ENCODE results near the gene HSF2BP.

Gene HSF2BP

GRCh38 chr21:43635436-43635835, 23.9 kb downstream of the HSF2BP start:
- POLR2A ChIA-PET, result no interaction called here
- CTCF ChIA-PET, result no interaction called here
- DNase-seq (ENCODE audit: extremely low spot score), result no peak
- TF ChIP-seq FOXM1 (IDR thresholded peaks at IDR 0.05; ENCODE audit: borderline replicate concordance) (no peak), FOXA1 (IDR thresholded peaks at IDR 0.05) (no peak), TARDBP (IDR thresholded peaks at IDR 0.05) (no peak), LEF1 (IDR thresholded peaks at IDR 0.05; ENCODE audit: borderline replicate concordance) (no peak), FOXK2 (IDR thresholded peaks at IDR 0.05) (no peak), HDGF (IDR thresholded peaks at IDR 0.05; ENCODE audit: borderline replicate concordance) (no peak), SP1 (IDR thresholded peaks at IDR 0.05) (no peak), CTBP1 (IDR thresholded peaks at IDR 0.05; ENCODE audit: borderline replicate concordance) (no peak), ELF4 (IDR thresholded peaks at IDR 0.05) (no peak), ARNT (IDR thresholded peaks at IDR 0.05) (no peak), L3MBTL2 (conservative IDR thresholded peaks at IDR 0.05) (no peak), NFRKB (IDR thresholded peaks at IDR 0.05) (no peak), ZNF384 (IDR thresholded peaks at IDR 0.05) (no peak), BHLHE40 (IDR thresholded peaks at IDR 0.05; ENCODE audit: borderline replicate concordance) (no peak), SUZ12 (IDR thresholded peaks at IDR 0.05) (no peak)
- TF ChIP-seq, protein P1, sequence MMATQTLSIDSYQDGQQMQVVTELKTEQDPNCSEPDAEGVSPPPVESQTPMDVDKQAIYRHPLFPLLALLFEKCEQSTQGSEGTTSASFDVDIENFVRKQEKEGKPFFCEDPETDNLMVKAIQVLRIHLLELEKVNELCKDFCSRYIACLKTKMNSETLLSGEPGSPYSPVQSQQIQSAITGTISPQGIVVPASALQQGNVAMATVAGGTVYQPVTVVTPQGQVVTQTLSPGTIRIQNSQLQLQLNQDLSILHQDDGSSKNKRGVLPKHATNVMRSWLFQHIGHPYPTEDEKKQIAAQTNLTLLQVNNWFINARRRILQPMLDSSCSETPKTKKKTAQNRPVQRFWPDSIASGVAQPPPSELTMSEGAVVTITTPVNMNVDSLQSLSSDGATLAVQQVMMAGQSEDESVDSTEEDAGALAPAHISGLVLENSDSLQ (IDR thresholded peaks at IDR 0.05), result no peak

DNA sequence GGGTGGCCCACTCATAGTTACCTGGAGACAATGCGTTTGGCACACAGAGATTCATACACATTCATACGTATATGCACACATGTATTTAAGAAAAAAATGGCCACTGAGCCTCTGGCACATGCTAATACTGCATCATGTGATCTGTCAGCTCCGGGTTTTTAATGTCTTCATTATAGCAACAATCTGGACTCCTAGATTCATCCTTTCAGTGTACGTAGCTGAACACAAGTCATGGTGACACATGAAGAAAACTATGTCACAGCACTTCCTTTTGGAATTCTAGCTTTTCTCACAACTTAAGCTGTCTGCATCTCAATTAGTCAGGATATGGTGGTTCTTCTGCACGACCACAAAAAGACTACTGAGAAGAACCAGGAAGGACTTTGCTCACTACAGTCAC, 24.7 kb downstream of the HSF2BP start:
- ChIA-PET CTCF (no interaction called here), POLR2A (no interaction called here)

GRCh38 chr21:43632373-43632905, 26.8 kb downstream of the HSF2BP start:
- CTCF ChIA-PET, result no interaction called here
- POLR2A ChIA-PET, result no interaction called here
- TF ChIP-seq SUZ12 (IDR thresholded peaks at IDR 0.05) (no peak), L3MBTL2 (conservative IDR thresholded peaks at IDR 0.05) (no peak), FOXA1 (IDR thresholded peaks at IDR 0.05) (no peak), FOXM1 (IDR thresholded peaks at IDR 0.05; ENCODE audit: borderline replicate concordance) (no peak), ZNF384 (IDR thresholded peaks at IDR 0.05) (no peak), HDGF (IDR thresholded peaks at IDR 0.05; ENCODE audit: borderline replicate concordance) (no peak), CTBP1 (IDR thresholded peaks at IDR 0.05; ENCODE audit: borderline replicate concordance) (no peak), NFRKB (IDR thresholded peaks at IDR 0.05) (no peak), ELF4 (IDR thresholded peaks at IDR 0.05) (no peak), ARNT (IDR thresholded peaks at IDR 0.05) (no peak)
- TF ChIP-seq, protein P1 (IDR thresholded peaks at IDR 0.05), result no peak
- DNase-seq (ENCODE audit: extremely low spot score), result no peak

More for the DNA sequence above, 24.7 kb downstream of the HSF2BP start:
- TF ChIP-seq FOXA1 (IDR thresholded peaks at IDR 0.05), result no peak
- TF ChIP-seq LEF1 (IDR thresholded peaks at IDR 0.05; ENCODE audit: borderline replicate concordance), result no peak
- TF ChIP-seq ARNT (IDR thresholded peaks at IDR 0.05), result no peak
- no peak for TF ChIP-seq SUZ12 (IDR thresholded peaks at IDR 0.05)
- TF ChIP-seq NFRKB (IDR thresholded peaks at IDR 0.05), result no peak
- no peak for TF ChIP-seq FOXM1 (IDR thresholded peaks at IDR 0.05; ENCODE audit: borderline replicate concordance)
- no peak for TF ChIP-seq HDGF (IDR thresholded peaks at IDR 0.05; ENCODE audit: borderline replicate concordance)
- TF ChIP-seq ELF4 (IDR thresholded peaks at IDR 0.05), result no peak
- no peak for TF ChIP-seq BHLHE40 (IDR thresholded peaks at IDR 0.05; ENCODE audit: borderline replicate concordance)
- no peak for TF ChIP-seq FOXK2 (IDR thresholded peaks at IDR 0.05)
- TF ChIP-seq, protein P1 (IDR thresholded peaks at IDR 0.05), result no peak
- TF ChIP-seq CTBP1 (IDR thresholded peaks at IDR 0.05; ENCODE audit: borderline replicate concordance), result no peak
- TF ChIP-seq ZNF384 (IDR thresholded peaks at IDR 0.05), result no peak
- TF ChIP-seq L3MBTL2 (conservative IDR thresholded peaks at IDR 0.05), result no peak
- TF ChIP-seq SP1 (IDR thresholded peaks at IDR 0.05), result no peak
- no peak for TF ChIP-seq TARDBP (IDR thresholded peaks at IDR 0.05)
- DNase-seq (ENCODE audit: extremely low spot score), result no peak

- TF ChIP-seq SP1 (IDR thresholded peaks at IDR 0.05) (no peak), NFRKB (IDR thresholded peaks at IDR 0.05) (no peak), FOXK2 (IDR thresholded peaks at IDR 0.05) (no peak), ELF4 (IDR thresholded peaks at IDR 0.05) (no peak), FOXA1 (IDR thresholded peaks at IDR 0.05) (no peak), BHLHE40 (IDR thresholded peaks at IDR 0.05; ENCODE audit: borderline replicate concordance) (no peak), SUZ12 (IDR thresholded peaks at IDR 0.05) (no peak), ZNF384 (IDR thresholded peaks at IDR 0.05) (no peak), FOXM1 (IDR thresholded peaks at IDR 0.05; ENCODE audit: borderline replicate concordance) (no peak), HDGF (IDR thresholded peaks at IDR 0.05; ENCODE audit: borderline replicate concordance) (no peak), CTBP1 (IDR thresholded peaks at IDR 0.05; ENCODE audit: borderline replicate concordance) (no peak), TARDBP (IDR thresholded peaks at IDR 0.05) (no peak), L3MBTL2 (conservative IDR thresholded peaks at IDR 0.05) (no peak), LEF1 (IDR thresholded peaks at IDR 0.05; ENCODE audit: borderline replicate concordance) (no peak), ARNT (IDR thresholded peaks at IDR 0.05) (no peak)
- TF ChIP-seq, protein P1 (IDR thresholded peaks at IDR 0.05), result no peak
- no peak for DNase-seq (ENCODE audit: extremely low spot score)
- POLR2A ChIA-PET, result no interaction called here
- CTCF ChIA-PET, result no interaction called here
These were observed 27.7 kb downstream of the HSF2BP start for GRCh38 chr21:43631411-43632107.

- ChIA-PET POLR2A (no interaction called here), CTCF (no interaction called here)
- TF ChIP-seq CTBP1 (IDR thresholded peaks at IDR 0.05; ENCODE audit: borderline replicate concordance), result no peak
- no peak for TF ChIP-seq FOXM1 (IDR thresholded peaks at IDR 0.05; ENCODE audit: borderline replicate concordance)
- TF ChIP-seq L3MBTL2 (conservative IDR thresholded peaks at IDR 0.05), result no peak
- no peak for TF ChIP-seq SP1 (IDR thresholded peaks at IDR 0.05)
- TF ChIP-seq SUZ12 (IDR thresholded peaks at IDR 0.05), result no peak
- TF ChIP-seq NFRKB (IDR thresholded peaks at IDR 0.05), result no peak
- DNase-seq (ENCODE audit: extremely low spot score), result no peak
These were observed 31.8 kb downstream of the HSF2BP start for GRCh38 chr21:43627527-43627926.

All from HEK293T (cell line).